HG03460 (cell line): ENCODE results near the gene CES2.
A peak's percentile ranks its signal among the peaks of the same experiment; 100 is the strongest.
"Not testable (repeated sequence)": the region's sequence is repeated elsewhere in the genome, so short reads cannot be mapped to it uniquely, and the experiment has no call there.

Source experiments
- ATAC-seq: cut with Tn5 transposase; IDR thresholded peaks from one replicate; pipeline ENCODE4 v1.9.1; 2021; ENCODE audit not compliant: unreplicated experiment

CES2 gene

DNA sequence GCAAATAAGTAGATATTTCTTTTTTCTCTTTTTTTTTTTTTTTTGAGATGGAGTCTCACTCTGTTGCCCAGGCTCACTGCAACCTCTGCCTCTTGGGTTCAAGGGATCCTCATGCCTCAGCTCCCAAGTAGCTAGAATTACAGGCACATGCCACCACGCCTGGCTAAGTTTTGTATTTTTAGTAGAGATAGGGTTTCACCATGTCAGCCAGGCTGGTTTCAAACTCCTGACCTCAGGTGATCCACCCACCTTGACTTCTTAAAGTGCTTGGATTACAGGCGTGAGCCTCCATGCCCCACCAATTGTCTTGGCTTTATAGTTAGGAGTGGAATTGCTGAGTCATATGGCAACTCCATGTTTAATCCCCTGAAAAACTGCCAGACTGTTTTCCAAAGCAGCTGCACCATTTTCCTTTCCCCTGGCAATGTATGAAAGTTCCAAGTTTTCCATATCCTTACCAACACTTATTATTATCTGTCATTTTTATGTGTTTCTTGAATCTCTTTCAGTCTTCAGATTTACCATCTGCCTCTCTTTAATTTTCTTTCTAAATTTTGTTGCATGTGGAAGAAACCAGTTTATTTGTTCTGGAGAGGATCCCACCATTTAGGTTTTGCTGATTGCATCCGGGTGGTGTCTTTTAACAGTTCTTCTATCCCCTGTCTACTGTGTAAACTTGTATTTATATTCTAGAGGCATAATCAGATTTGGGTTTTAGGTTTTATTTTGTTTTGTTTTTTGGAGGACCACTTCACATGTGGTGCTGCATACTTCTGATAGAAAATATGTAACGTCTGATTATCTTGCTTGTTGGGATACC, 15.9 kb downstream of the CES2 start:
- no peak for ATAC-seq

GRCh38 chr16:66952430-66953110, 17.3 kb downstream of the CES2 start:
- no peak for ATAC-seq

- no peak for ATAC-seq
Observed at GRCh38 chr16:66953462-66954096, 18.3 kb downstream of the CES2 start.

DNA sequence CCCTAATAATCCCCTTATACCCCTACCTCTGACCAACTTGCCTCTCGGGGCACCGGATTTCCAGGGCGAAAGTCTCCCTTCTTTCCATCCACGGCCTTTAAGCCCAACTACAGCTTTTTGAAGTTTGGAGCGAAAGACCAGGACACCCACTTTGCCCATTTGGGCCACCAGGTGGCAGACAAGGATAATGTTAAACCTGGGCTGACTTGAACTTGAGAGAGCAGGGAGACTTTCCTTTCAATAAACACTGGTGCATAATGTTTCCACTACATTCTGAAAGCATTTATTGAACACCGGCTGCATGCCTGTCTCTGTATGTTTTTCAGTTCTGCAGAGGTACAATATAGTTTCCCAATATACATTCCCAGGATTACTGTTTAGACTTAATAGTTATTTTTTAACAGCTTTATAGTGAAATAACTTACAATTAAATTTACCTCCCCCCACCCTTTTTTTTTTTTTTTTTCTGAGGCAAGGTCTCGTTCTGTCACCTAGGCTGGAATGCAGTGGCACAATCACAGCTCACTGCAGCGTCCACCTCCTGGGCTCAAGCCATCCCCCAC, 18.9 kb downstream of the CES2 start:
- peak; percentile 48 for ATAC-seq

- ATAC-seq: not testable (repeated sequence)
Observed at GRCh38 chr16:66955363-66956153, 20.2 kb downstream of the CES2 start.

DNA sequence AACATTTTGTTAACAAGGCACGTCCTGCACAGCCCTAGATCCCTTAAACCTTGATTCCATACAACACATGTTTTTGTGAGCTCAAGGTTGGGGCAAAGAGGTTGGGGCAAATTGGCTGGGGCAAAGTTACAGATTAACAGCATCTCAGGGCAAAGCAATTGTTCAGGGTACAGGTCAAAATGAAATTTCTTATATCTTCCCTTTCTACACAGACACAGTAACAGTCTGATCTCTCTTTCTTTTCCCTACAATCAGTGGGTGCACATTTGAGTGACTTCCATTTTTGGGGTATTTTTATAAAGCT, 20.8 kb downstream of the CES2 start:
- ATAC-seq: not testable (repeated sequence)

GRCh38 chr16:66958857-66959703, 23.8 kb downstream of the CES2 start:
- ATAC-seq: no peak

- no peak for ATAC-seq
Observed at GRCh38 chr16:66959704-66960161, 24.4 kb downstream of the CES2 start.

DNA sequence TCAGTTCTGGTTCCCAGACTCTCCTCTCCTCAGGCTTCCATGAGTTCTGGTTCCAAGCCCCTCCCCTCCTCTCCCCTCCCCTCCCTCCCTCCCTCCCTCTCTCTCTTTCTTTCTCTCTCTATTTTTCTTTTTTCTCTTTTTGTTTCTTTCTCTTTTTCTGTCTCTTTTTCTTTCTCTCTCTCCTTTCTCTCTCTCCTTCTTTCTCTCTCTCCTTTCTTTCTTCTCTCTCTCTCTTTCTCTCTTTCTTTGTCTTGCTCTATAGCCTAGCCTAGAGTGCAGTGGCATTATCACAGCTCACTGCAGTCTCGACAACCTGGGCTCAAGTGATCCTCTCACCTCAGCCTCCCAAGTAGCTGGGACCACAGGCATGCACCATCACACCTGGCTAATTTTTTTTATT, 25.0 kb downstream of the CES2 start:
- no peak for ATAC-seq

DNA sequence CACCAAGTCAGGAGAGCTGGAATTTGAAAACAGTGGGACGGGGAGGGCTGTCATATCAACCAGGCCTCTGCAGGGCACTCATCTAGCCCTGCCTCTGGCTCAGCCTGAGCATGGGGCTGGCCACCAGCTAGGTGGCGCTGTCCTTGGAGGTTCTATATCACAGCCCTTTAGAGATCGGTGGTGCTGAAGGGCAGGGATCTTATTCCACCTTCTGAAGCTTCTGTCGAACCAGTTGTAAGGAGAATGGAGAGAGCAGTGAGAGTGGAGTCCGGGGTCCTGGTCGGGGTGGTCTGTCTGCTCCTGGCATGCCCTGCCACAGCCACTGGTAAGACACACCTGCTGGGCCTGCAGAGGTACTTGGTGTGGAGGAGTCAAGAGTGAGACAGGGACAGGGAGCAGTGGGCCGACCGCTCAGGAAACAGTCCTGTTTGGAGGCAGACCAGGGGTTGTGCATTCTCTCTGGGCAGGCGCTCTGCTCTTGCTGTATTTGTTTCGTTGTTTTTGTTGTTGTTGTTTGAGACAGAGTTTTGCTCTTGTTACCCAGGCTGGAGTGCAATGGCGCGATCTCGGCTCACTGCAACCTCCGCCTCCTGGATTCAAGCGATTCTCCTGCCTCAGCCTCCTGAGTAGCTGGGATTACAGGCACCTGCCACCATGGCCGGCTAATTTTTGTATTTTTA, 25.9 kb downstream of the CES2 start, which contains the start of gene CES3:
CES3 (plus strand) TSS at position 202 of the 680 bp plus-strand sequence; CDS start at position 244, 42 bp downstream.
- peak; percentile 69 for ATAC-seq

GRCh38 chr16:66961914-66962313, 26.6 kb downstream of the CES2 start:
- ATAC-seq: no peak

- no peak for ATAC-seq
Observed at GRCh38 chr16:66964049-66964448, 28.7 kb downstream of the CES2 start.

DNA sequence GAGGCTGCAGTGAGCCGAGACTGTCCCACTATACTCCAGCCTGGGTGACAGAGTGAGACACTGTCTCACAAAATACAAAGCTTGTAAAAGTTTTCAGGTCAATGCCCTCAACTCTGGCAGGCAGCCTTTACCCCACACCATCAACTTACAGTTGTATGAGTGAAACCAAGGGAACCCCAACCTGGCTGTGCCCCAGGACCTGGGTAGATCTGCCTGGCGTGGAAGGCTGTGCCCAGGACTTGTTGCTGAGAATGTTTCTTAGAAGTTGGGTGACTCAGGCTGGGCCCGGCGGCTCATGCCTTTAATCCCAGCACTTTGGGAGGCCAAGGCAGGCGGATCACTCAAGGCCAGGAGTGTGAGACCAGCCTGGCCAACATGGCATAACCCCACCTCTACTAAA, 33.5 kb downstream of the CES2 start:
- no peak for ATAC-seq

DNA sequence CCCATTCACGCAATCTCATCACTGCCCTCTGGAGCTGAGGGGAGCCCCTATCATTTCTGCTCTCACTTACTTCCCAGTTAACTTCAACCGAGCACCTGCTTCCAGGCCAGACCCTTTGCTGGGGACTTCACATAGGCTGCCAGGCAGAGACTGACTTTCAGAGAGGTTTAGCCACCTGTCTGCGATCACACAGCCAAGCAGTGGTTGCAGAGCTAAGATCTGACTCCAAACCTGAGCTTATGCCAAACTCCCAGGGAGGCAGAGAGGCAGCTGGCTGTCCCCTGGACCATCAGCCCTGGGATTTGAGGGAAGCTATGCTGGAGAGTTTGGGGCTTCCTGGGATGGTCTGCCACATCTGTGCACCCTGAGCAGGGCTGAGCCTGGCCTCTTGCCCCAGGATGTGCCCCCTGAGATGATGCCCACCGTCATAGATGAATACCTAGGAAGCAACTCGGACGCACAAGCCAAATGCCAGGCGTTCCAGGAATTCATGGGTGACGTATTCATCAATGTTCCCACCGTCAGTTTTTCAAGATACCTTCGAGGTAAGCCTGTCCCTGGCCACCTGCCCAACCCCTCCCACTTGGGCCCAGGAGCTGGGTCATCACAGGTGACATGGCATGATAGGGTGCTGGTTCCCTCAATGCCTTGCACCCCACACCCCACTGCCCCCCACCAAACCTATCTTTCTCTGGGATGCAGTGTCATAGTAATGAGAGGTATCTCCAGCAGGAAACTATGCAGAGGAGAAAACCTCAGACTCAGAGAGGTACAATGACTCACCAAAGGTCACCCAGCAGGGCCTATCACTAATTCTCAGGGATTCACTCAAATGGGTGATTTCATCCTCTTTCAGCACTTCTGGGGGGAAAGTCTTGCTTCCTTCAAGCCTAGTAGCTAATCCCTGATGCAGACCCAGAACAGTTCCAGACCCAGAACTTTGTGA, 35.7 kb downstream of the CES2 start:
- ATAC-seq: no peak

GRCh38 chr16:66972983-66973382, 37.7 kb downstream of the CES2 start:
- ATAC-seq: no peak

GRCh38 chr16:66973716-66974115, 38.4 kb downstream of the CES2 start:
- no peak for ATAC-seq

- ATAC-seq: not testable (repeated sequence)
Observed at GRCh38 chr16:66974156-66974931, 39.0 kb downstream of the CES2 start.

GRCh38 chr16:66974932-66975246, 39.6 kb downstream of the CES2 start:
- ATAC-seq: not testable (repeated sequence)
